Astrocyte of the spinal cord (primary cell): Measurements from ENCODE around the gene TMEM45B.
"Not testable (repeated sequence)": the region's sequence is repeated elsewhere in the genome, so short reads cannot be mapped to it uniquely, and the experiment has no call there.

Experiments
- DNase-seq: peaks from one replicate; pipeline ENCODE4 v3.0.0; 2011; ENCODE audit warnings: low read depth, low spot score
- H3K4me3 ChIP-seq: 2 replicates; pipeline ENCODE4 v1.5.1; 2011; ENCODE audit warnings: low read depth, mild to moderate bottlenecking, low read length, moderate library complexity
- CTCF ChIP-seq: IDR thresholded peaks from 2 replicates; pipeline ENCODE4 v1.5.1; 2012; ENCODE audit warnings: low read depth, mild to moderate bottlenecking, low read length, inconsistent platforms
- in situ Hi-C: cut with HindIII; loops from 2 replicates; pipeline ENCODE4 v1.10.0; 2017; ENCODE audit warnings: low sequenced_read_pairs

Gene TMEM45B

DNA sequence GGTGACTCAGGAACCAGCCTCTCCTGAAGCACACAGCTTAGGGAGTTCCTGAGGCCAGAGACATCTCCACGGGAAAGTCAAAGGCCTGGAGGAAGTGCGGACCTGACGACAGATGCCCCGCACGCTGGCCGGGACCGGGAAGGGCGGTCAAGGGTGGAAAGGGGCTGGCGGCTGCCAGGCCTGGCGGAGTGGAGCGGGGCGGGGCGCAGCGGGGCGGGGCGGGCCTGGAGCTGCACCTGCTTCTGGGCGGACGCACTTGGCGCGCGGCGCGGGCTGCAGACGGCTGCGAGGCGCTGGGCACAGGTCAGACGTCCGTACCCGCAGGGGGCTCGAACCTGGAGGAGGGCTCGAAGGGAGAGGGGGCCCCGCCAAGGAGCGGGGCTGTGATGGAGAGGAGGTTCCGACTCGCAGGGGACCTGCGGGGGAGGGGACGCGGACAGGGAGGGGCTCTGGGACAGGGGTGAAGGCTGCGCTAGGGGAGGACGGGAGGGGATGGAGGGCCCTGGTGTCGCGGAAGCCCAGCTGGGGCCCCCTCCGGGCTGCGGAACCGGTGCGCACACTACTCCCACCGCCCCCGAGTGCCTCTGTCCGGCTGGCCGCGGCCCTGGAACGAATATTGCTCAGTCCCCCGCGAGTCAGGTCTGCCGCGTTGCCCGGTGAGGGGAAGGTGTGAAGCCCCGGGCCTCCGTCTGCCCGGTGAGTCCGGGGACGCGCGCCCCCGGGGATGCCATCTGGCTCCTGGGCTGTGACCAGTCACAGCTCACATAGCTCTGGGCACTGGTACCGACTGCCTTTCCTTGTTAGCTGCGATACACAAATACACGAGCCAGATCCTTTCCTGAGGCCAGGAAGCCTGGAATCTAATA, at the start of gene TMEM45B:
Gene TMEM45B, plus strand, starts transcription at position 253 of the 866 bp plus-strand sequence. CDS start 36,635 bp downstream, outside the sequence.
- no peak within 1 kb of the TSS for H3K4me3 ChIP-seq
- in situ Hi-C loops, result no loop called here
- TF ChIP-seq CTCF, result no peak
- no peak for DNase-seq

GRCh38 chr11:129766898-129767604, 48.6 kb upstream of the TMEM45B start:
- TF ChIP-seq CTCF, result peak; percentile 69
- peak; percentile 20 for DNase-seq
- no peak overlapping the region for H3K4me3 ChIP-seq
- in situ Hi-C loops, result no loop called here

- DNase-seq, result no peak
- in situ Hi-C loops, result no loop called here
- TF ChIP-seq CTCF, result no peak
- no peak overlapping the region for H3K4me3 ChIP-seq
Observed at GRCh38 chr11:129767827-129768226, 47.8 kb upstream of the TMEM45B start.

- TF ChIP-seq CTCF, result no peak
- no peak overlapping the region for H3K4me3 ChIP-seq
- in situ Hi-C loops, result no loop called here
- DNase-seq, result peak; percentile 18
Observed at GRCh38 chr11:129768356-129768755, 47.3 kb upstream of the TMEM45B start.

DNA sequence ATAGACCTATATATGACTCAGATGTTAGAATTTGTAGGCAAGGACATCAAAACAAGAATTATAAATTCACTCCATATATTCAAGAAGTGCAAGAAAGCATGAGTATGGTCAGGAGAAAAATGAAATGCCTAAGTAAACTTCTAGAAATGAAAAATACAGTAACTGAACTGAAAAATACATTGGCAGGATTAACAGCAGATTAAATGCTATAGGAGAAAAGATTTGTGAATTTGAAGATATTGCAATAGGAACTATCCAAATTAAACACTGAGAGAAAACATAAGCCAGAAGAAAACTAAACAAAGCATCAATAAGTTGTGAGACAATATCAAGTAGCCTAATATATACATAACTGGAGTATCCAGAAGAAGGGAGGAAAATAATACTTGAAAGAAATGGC, 46.6 kb upstream of the TMEM45B start:
- no peak for TF ChIP-seq CTCF

GRCh38 chr11:129770993-129771392, 44.7 kb upstream of the TMEM45B start:
- H3K4me3 ChIP-seq, result no peak overlapping the region
- no peak for TF ChIP-seq CTCF
- DNase-seq, result no peak
- in situ Hi-C loops, result no loop called here

More for the DNA sequence above, 46.6 kb upstream of the TMEM45B start:
- no peak for DNase-seq
- in situ Hi-C loops, result no loop called here
- no peak overlapping the region for H3K4me3 ChIP-seq

DNA sequence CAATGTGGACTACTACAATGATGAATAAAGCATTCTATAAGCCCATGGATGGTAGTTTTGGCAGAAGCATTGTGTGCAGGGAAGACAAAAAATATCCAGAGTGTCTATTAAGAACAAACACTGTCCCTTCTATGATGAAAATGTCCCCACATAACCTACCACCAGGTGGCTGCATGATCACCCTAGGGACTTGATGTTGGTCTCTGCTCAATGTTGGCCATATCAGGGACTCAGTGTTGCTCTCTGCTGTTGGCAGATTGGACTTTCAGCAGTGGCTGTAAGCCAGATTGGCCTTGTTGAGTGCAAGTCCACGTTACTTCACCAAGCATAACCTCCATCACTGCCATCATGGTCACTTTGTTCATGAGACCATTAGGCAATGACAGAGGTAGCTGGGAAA, 44.2 kb upstream of the TMEM45B start:
- DNase-seq, H3K4me3 ChIP-seq, in situ Hi-C loops: not testable (repeated sequence)
